GM19240 (cell line): ENCODE data around the gene B3GAT3.
"Not testable (repeated sequence)": the region's sequence is repeated elsewhere in the genome, so short reads cannot be mapped to it uniquely, and the experiment has no call there.

Source experiments
- DNase-seq: peaks from one replicate; pipeline ENCODE4 v3.0.0; 2011; ENCODE audit warnings: low spot score; ENCODE audit not compliant: insufficient read length

Gene B3GAT3

GRCh38 chr11:62604460-62605120, 17.2 kb downstream of the B3GAT3 start:
- DNase-seq = no peak

- no peak for DNase-seq
These were observed 17.9 kb downstream of the B3GAT3 start for GRCh38 chr11:62603776-62604299.

- DNase-seq = no peak
These were observed 18.7 kb downstream of the B3GAT3 start for GRCh38 chr11:62603072-62603408.

GRCh38 chr11:62602141-62603071, 19.4 kb downstream of the B3GAT3 start:
- DNase-seq = no peak

GRCh38 chr11:62601372-62602140, 20.2 kb downstream of the B3GAT3 start, which contains the start of gene MTA2:
TSS of gene MTA2 (minus strand) at chr11:62601865. CDS start at chr11:62601450, 415 bp downstream.
- DNase-seq = peak; percentile 86

GRCh38 chr11:62601122-62601371, 20.7 kb downstream of the B3GAT3 start:
- no peak for DNase-seq

GRCh38 chr11:62600367-62601121, 21.2 kb downstream of the B3GAT3 start:
- DNase-seq = no peak

- no peak for DNase-seq
These were observed 21.9 kb downstream of the B3GAT3 start for GRCh38 chr11:62599901-62600300.

GRCh38 chr11:62599069-62599696, 22.6 kb downstream of the B3GAT3 start:
- peak; percentile 97 for DNase-seq

- no peak for DNase-seq
These were observed 26.7 kb downstream of the B3GAT3 start for GRCh38 chr11:62595124-62595523.

GRCh38 chr11:62593434-62594044, 28.2 kb downstream of the B3GAT3 start:
- DNase-seq = no peak

- no peak for DNase-seq
These were observed 28.8 kb downstream of the B3GAT3 start for GRCh38 chr11:62592989-62593421.

- DNase-seq = no peak
These were observed 29.5 kb downstream of the B3GAT3 start for GRCh38 chr11:62592146-62592815.

- DNase-seq = peak; percentile 82
These were observed 30.2 kb downstream of the B3GAT3 start, which contains the start of gene TUT1 for GRCh38 chr11:62591448-62592145. TSS of gene TUT1 (minus strand) at chr11:62591523. CDS start at chr11:62591485, 38 bp downstream.

GRCh38 chr11:62588966-62589637, 32.7 kb downstream of the B3GAT3 start:
- DNase-seq = no peak

GRCh38 chr11:62585356-62585755, 36.4 kb downstream of the B3GAT3 start:
- not testable (repeated sequence) for DNase-seq

GRCh38 chr11:62581735-62582134, 40.1 kb downstream of the B3GAT3 start:
- not testable (repeated sequence) for DNase-seq
